HG03432 (cell line): Measurements from ENCODE around the gene APPBP2.

Experiments used
- ATAC-seq: cut with Tn5 transposase; IDR thresholded peaks from one replicate; pipeline ENCODE4 v1.9.1; 2021; ENCODE audit warnings: mild to moderate bottlenecking, moderate library complexity; ENCODE audit not compliant: unreplicated experiment

Gene APPBP2

GRCh38 chr17:60403962-60404361 lies 122.1 kb downstream of the APPBP2 start:
- no peak for ATAC-seq

GRCh38 chr17:60403523-60403810 lies 122.6 kb downstream of the APPBP2 start:
- no peak for ATAC-seq

- no peak for ATAC-seq
Measured at GRCh38 chr17:60401819-60402218, 124.2 kb downstream of the APPBP2 start.

GRCh38 chr17:60398227-60398959 lies 127.6 kb downstream of the APPBP2 start:
- peak; percentile 63 for ATAC-seq

GRCh38 chr17:60396412-60396811 lies 129.6 kb downstream of the APPBP2 start:
- no peak for ATAC-seq

GRCh38 chr17:60395508-60396065 lies 130.5 kb downstream of the APPBP2 start:
- ATAC-seq: no peak

- ATAC-seq: no peak
Measured at GRCh38 chr17:60393840-60394723, 132.0 kb downstream of the APPBP2 start.
